NT2/D1 (cell line): Measurements from ENCODE around the gene TBL1X.

Experiments used
- SUZ12 ChIP-seq: IDR thresholded peaks from 2 replicates; pipeline ENCODE4 v1.6.1; 2011; ENCODE audit not compliant: insufficient read length, insufficient read depth; ENCODE audit errors: extremely low read depth
- ZNF274 ChIP-seq: IDR thresholded peaks from 2 replicates; pipeline ENCODE4 v1.6.1; 2011; ENCODE audit warnings: mild to moderate bottlenecking, low read depth, low read length

DNA sequence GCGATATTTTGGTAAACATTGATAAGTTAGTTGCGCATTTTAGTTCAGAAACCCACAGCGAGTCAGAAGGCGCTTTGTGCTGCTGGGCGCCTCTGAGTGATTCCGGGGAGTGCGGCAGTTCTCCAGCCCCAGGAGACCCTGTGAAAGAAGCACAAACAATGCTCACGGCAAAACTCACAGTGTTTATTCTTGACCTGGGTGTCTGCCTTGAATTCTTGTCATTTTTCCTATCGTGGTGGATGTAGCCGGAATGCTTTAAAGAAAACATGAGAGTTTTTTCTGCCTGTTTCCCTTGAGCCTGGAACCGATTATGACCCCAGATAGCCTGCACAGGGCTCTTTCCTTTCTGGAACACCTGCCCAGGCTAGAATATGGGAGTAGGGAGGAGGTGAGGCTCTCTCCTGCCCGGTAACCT, 6.7 kb downstream of the TBL1X start:
- TF ChIP-seq SUZ12 (no peak), ZNF274 (no peak)
